Measurements from ENCODE around the gene CPZ.

DNA sequence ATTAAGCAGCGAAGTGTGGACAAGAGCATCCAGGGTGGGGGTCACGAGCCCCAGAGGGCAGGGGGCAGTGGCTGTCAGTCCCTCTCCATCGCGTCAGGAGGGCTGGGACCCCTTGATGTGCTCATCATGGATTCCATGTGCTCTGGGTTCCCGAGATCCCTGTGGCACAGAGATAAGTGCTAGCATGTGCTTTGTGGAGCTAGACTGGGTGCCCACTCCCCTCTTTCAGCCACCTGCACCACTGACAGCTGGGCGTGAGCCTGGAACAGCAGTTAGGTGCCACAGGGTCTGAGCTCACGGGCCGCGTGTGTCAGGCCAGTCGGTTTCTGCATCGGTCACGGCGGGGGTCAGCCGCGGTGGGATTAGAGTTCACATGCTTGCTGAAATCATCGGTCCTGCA is 24.3 kb downstream of the CPZ start:
- TF ChIP-seq, protein P1, sequence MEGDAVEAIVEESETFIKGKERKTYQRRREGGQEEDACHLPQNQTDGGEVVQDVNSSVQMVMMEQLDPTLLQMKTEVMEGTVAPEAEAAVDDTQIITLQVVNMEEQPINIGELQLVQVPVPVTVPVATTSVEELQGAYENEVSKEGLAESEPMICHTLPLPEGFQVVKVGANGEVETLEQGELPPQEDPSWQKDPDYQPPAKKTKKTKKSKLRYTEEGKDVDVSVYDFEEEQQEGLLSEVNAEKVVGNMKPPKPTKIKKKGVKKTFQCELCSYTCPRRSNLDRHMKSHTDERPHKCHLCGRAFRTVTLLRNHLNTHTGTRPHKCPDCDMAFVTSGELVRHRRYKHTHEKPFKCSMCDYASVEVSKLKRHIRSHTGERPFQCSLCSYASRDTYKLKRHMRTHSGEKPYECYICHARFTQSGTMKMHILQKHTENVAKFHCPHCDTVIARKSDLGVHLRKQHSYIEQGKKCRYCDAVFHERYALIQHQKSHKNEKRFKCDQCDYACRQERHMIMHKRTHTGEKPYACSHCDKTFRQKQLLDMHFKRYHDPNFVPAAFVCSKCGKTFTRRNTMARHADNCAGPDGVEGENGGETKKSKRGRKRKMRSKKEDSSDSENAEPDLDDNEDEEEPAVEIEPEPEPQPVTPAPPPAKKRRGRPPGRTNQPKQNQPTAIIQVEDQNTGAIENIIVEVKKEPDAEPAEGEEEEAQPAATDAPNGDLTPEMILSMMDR (IDR thresholded peaks at IDR 0.05; ENCODE audit: low read length): no peak
- TF ChIP-seq EZH2 (optimal IDR thresholded peaks at IDR 0.05; ENCODE audit: low read depth, low read length): no peak
